AG09319 (cell line): Measurements from ENCODE around the gene ZNF385A.

ENCODE experiments used
- DNase-seq: peaks from one replicate; pipeline ENCODE4 v3.0.0-alpha.2; 2010; ENCODE audit warnings: low read depth; ENCODE audit errors: extremely low read depth
- CTCF ChIP-seq: IDR thresholded peaks from 2 replicates; pipeline ENCODE4 v1.5.1; 2011; ENCODE audit warnings: low read depth, mild to moderate bottlenecking, inconsistent platforms, low read length, moderate library complexity

ZNF385A gene

GRCh38 chr12:54394986-54395385 lies 10.5 kb upstream of the ZNF385A start:
- no peak for DNase-seq
- TF ChIP-seq CTCF: no peak

- peak; percentile 67 for TF ChIP-seq CTCF
- no peak for DNase-seq
Measured at GRCh38 chr12:54394281-54394719, 9.8 kb upstream of the ZNF385A start.

- no peak for DNase-seq
- TF ChIP-seq CTCF: no peak
Measured at GRCh38 chr12:54393743-54394142, 9.2 kb upstream of the ZNF385A start.

- DNase-seq: no peak
- no peak for TF ChIP-seq CTCF
Measured at GRCh38 chr12:54393207-54393609, 8.7 kb upstream of the ZNF385A start.

- no peak for DNase-seq
- TF ChIP-seq CTCF: no peak
Measured at GRCh38 chr12:54392485-54393206, 8.1 kb upstream of the ZNF385A start.

GRCh38 chr12:54390668-54391551 lies 6.4 kb upstream of the ZNF385A start:
- no peak for DNase-seq
- TF ChIP-seq CTCF: no peak

- DNase-seq: no peak
Measured at GRCh38 chr12:54390176-54390667, 5.7 kb upstream of the ZNF385A start.

More at GRCh38 chr12:54390176-54390667, 5.7 kb upstream of the ZNF385A start:
- TF ChIP-seq CTCF: no peak
